GM18858 (cell line): ENCODE results near the gene THAP12.

Experiments
- ATAC-seq: cut with Tn5 transposase; IDR thresholded peaks from one replicate; pipeline ENCODE4 v1.9.1; 2021; ENCODE audit not compliant: unreplicated experiment

The THAP12 gene

DNA sequence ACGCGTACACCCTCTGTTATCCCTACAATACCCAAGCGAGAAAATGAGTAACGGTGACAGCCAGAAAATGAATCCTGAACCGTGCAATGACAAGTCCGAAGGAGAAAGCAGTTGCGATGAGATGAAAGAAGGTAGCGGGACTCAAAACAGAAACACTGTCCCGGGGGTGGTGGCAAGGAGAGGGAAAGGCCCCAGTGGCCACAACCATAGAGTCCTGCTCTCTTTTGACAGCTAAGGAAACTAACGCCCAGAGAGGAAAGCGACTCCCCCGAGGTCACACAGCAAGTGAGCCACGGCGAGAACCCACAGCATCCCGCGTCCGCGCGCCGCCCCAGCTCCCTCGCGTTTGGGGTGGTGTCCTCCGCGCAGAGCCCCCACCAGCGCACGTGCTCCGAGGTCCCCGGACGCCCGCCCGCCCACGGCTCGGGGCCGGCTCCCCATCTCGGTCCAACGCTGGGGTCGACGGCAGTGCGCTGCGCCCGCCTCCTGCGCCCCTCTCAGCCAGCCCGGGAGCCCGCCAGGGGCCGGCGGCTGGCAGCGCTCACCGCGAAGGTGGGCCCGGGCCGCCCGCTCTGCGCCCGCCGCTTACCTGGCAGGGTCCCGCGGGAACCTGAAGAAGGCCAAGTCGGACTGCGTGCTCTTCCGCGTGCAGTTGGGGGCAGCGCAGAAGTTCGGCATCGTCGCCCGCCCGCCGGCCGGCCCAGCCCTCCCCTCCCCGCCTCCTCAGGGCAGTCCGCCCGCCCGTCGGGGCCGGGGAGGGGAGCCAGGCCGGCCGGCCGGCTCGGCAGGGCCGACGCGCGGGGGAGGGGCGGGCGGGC is 564 bp downstream of the THAP12 start:
- ATAC-seq = no peak

DNA sequence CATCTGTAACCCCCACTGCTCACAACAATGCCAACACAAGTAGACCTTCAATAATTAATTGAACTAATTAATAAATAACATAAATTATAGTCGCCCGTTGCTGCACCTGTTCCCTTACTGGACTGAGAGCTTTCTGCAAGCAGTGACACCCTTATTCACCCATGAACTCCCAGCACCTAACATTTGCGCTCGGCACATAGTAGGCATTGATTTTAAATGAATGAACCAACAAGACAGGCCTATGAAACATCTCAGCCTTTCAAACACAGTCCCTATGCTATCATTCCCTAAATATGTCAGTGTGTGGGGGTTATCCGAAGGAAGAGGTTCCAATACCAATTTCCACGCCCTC is 1.1 kb downstream of the THAP12 start:
- ATAC-seq = no peak

DNA sequence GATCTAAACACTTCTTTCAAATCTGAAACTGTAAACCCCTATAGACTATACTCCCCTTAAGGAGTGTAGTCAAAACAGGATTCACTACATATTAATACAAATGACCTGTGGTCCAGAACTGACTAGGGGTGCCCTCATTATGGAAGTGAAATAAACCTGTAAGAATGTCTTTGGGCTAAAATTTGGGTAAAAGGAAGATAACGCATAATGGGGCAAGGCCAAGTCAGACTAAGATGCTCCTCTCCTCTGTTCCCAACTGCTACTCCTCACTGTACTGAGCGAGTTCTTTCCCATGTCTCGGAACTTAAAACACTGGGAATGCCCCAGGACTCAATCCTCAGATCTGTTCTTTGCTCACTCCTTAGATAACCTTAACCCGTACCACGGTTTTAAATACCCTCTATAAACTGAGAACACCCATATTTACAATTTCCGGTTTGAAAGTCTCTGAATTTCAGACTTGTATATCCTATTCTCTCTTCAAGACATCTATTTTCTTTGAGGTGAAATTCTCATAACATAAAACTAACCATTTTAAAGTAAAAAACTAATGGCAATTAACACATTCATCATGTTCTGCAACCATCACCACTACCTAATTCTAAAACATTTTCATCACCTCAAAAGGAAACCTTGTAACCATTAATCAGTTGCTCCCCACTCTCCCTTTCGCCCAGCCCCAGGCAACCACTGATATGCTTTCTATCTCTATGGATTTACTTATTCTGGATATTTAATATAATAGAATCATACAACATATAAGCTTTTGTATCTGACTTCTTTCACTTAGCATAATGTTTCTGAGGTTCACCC is 4.0 kb downstream of the THAP12 start:
- ATAC-seq = peak; percentile 25

DNA sequence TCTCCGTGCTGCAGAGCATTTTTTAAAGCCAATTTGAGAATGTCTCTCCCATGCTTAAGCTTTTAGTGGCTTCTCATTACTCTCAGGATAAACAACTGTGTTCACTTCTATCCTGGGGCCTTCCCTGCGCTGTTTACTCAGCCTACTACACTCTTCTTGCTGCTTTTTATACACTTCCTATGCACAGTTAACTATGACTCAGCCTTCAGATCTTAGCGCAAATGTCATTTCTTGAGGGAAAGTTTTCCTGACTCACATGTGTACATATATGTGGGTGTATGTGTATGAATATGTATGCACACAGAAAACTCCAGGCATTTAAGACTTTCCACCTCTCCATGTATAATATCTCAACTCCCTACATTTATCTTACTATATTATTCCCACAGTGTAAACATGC is 9.8 kb downstream of the THAP12 start:
- no peak for ATAC-seq

DNA sequence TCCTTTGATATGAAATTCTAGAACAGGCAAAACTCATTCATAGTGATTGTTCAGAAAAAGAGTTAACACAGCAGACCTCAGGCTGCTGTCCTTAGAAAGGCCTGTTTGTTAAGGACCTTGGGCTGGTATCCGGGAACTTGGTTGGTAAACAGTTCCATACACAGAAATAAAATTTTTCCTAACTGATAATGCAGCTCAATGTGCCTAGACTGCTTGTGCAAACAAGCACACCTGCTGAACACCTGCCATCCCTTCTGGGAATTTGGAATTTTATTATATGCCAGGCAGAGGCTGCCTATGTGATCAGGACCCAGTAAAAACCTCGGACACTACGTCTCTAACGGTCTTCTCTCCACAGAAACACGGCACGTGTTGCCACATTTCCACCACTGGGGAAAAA is 11.5 kb downstream of the THAP12 start:
- ATAC-seq = no peak

DNA sequence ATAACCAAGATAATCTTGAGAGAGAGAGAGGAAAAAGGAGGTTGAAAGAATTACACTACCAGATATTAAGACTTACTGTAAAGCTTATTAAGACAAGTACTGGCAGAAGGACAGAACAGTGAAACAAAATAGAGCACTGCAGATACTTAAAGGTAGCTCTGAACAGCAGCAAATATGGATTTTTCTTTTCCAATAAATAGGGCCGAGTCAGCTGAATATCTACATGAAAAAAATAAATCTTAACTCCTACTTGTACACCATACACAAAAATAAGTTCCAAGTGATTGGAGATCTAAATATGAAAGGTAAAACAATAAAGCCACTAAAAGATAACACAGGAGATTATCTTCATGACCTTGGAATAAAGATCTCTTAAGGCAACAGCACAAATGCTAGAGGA is 12.4 kb downstream of the THAP12 start:
- ATAC-seq = no peak

DNA sequence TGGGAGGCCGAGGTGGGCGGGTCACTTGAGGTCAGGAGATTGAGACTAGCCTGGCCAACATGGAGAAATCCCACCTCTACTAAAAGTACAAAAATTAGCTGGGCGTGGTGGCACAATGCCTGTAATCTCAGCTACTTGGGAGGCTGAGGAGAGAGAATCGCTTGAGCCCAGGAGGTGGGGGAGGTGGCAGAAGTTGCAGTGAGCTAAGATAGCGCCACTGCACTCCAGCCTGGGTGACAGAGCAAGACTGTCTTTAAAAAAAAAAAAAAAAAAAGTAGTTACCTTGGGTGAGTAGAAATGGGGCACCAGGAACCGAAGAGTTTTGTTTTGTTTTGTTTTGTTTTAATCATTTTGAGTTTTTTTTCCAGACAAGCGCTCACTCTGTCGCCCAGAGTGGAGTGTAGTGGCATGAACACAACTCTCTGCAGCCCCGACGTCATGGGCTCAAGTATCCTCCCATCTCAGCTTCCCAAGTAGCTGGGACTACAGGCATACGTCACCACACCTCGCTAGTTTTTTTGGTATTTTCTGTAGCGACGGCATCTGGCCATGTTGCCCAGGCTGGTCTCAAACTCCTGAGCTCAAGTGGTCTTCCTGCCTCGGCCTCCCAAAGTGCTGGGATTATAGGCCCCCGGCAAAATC is 15.8 kb downstream of the THAP12 start:
- no peak for ATAC-seq

DNA sequence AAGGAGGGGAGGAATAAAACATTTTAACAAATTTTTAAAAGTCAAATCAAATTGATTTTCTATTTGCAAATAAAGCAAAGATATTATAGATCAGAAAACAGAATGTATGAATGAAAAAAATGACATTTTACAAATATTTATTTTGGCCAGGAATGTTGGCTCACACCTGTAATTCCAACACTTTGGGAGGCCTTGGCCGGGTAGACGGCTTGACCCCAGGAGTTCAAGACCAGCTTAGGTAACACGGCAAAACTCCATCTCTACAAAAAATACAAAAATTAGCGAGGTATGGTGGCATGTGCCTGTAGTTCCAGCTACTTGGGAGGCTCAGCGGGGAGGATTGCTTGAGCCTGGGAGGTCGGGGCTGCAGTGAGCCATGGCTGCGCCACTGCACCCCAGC is 18.2 kb downstream of the THAP12 start:
- no peak for ATAC-seq

DNA sequence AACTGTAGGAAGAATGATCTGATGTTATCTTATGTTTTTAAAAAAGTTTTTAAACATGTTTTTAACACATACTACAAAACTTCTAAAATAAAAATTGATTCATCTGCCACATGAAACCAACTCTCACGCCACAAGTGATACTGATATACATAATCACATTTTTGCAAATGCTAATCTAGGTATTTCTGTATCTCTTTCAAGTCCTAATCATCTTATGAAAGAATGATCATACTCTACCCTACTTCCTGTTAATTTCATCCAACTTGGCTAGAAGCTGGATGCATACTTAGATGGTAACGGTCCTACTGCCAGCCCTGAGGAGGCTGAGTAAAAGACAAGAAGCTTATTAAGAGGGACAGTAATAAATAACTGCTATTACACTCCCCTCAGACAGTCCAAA is 19.2 kb downstream of the THAP12 start:
- ATAC-seq = no peak

DNA sequence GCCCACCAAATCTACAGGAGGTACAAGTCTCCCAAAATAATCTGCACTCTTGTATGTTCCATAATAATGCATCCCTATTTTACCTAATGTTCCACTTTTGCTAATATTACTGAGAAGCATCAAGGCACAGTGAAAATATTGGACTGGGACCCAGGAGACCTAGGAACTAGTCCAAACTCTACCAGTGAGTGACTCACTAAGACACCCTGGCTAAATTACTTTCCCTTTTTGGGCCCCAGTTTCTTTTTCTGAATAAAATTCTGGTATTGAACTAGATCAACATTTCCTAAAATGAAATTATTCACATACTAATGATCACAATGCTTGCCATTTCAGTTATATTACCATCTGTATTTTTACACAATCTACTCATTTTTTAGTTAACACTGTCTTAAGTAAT is 19.6 kb downstream of the THAP12 start:
- no peak for ATAC-seq

DNA sequence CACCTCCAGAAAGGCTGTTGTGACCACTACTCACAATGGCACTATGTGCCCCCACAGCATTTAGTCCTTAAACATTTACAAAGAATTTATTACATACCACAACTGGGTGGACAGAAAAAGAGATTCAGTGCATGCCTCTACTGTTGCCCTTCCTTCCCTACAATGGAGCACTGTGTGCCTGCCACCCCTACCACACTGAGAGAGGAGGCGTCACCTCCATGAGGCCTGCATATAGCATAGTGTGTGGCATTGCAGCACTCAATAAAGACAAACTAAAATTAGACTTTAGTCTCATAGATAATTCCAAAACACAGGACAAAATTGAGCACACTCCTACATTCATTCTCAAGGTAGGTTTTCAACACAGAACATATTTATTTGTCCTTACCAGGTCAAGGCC is 25.8 kb downstream of the THAP12 start:
- ATAC-seq = no peak

DNA sequence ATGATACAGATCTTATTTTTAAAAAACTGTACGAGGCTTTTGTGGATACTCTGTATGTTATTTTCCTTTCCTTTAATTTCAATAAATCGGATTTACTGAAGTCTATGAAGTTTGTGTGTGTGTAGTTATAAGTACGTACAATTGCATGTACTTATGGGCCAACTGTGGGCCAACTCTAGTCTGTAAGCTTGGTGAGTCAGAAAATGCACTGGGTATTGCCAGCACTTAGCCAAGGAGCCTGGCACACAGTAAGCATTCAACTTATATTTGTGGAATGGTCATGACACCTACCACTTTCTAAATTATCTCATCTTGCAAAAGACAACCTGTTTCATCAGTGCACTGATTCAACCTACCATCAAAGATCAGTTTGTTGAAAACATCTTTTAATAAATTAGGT is 32.6 kb downstream of the THAP12 start:
- ATAC-seq = no peak

DNA sequence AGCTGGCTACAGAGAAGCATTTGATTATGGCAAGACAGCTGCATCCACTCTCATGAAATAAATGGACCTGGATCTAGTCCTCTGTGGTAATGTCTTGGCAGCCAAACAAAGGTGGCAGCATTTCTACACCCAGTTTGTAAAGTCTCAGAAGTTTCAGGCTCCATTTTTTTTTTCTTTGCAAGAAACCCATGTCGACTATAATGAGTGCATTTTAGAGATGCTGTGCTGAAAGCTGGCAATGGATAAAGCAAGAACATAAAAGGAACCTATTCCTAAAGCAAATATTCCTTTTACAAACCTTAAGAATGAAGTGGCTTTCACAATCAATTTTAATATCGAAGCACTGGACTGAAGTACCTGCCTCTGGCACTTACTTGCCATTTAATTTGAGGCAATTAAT is 33.5 kb downstream of the THAP12 start:
- no peak for ATAC-seq

DNA sequence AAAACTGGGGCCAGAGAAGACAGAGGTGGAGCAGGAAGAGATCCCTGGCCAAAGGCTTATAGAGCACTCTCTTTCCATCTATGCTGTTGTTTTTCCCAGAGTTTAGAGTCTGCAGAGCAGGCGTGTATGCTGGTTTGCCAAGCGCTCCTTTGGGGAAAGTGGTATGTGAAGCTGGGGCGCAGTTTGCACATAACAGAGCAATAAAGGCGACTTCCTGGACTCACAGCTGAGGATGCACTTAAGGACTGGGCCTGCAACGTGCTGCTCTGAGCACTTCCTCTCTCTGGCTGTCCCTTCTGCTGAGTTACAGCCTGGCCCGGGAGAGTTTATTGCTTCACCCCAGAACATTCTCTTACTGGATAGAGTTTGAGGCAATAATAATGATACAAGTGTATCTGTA is 41.7 kb downstream of the THAP12 start:
- no peak for ATAC-seq

DNA sequence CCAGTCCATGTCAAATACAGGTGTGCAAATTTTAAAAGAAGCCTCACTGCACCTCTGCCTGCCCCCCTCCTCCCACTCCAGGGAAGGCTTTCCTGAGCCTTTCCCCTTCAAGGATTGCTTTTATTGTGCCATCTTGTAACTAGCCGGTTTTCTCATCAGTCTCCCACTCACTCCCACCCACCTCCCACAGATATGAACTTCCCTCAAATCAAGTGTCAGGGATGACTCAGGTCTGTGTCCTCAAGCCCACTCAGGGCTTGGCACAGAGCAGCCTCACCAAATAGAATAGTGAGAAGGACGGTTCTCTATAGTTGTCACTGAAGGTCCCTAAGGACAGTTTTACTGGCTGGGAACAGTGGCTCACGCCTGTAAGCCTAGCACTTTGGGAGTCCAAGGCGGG is 43.0 kb downstream of the THAP12 start:
- no peak for ATAC-seq

DNA sequence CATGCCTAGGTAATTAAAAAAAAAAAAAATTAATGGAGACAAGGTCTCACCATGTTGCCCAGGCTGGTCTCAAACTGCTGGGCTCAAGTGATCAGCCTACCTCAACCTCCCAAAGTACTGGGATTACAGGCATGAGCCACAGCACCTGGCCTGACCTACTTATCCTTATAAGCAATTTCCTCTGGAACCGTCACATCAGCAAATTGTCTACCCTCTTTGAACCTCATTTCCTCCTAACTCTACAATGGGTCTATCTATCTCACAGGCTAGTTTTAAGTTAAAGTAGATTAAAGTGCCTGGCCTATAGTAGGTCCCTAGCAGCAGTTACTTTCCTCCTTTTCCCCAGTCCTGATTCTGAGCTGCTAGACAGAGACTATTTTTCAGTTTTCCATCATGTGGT is 43.5 kb downstream of the THAP12 start:
- ATAC-seq = no peak

DNA sequence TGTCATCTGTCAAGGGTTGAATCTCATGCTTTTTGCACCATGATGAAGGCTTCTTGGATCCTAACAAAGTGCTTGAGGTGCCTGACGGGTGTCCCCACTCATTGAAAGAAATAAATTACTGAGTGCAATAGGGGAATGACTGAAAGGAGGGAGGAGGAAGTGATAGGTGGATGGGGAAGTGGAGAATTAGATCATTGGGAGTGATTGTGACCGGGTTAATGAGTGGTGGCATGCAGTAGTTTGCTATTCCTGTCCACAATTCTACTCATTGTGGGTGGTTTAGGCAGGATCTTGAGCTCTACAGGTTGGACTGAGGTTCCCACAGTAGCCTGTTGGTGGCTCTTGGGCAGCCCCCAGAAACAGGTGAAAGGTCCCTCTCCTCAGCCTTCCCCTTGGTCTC is 44.3 kb downstream of the THAP12 start:
- ATAC-seq = no peak

DNA sequence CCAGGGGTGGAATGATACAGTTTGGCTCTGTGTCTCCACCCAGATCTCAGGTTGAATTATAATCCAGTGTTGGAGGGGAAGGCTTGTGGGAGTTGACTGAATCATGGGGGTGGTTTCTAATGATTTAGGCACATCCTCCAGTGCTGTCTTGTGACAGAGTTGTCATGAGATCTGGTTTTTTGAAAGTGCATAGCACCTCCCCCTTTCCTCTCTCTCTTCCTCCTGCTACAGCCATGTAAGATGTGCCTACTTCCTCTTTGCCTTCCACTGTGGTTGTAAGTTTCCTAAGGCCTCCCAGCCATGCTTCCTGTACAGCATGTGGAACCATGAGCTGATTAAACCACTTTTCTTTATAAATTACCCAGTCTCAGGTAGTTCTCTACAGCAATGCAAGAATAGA is 45.1 kb downstream of the THAP12 start:
- ATAC-seq = no peak

DNA sequence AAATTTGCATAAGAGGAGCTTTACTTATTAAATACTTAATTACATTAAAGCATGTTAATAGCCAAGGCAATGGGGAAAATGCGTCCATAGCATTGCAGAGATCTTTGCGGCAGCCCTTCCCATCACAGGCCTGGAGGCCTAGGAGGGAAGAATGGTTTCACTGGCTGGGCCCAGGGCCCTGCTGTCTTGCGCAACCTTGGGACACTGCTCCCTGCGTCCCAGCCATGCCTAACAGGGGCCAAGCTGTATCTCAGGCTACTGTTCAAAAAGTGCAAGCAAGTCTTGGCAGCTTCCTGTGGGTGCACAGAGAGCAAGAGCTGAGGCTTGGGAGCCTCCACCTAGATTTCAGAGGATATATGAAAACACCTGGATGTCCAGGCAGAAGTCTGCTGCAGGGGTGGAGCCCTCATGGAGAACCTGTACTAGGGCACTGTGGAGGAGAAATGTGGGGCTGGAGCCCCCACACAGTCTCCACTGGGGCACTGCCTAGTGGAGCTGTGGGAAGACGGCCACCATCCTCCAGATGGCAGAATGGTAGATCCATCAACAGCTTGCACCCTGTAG is 46.0 kb downstream of the THAP12 start:
- ATAC-seq = no peak

DNA sequence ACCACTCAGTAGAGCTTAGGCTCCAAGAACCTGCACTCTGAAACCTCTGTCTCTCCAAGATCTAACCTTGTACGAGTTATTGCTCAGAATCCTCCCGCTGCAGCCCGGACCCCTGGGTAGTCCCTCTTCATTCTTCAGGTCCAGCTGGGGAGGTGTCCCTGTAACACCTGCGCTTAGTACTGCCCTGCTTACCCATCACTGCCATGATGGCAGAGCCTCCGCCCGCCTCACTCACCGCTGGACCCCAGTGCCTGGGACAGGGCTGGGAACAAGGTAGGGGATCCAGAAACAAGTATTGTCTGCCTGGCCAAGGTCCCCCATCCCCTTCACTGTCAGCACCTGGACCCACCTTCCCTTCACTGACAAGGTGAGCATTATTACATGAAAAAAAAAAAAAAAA is 50.3 kb downstream of the THAP12 start:
- no peak for ATAC-seq

DNA sequence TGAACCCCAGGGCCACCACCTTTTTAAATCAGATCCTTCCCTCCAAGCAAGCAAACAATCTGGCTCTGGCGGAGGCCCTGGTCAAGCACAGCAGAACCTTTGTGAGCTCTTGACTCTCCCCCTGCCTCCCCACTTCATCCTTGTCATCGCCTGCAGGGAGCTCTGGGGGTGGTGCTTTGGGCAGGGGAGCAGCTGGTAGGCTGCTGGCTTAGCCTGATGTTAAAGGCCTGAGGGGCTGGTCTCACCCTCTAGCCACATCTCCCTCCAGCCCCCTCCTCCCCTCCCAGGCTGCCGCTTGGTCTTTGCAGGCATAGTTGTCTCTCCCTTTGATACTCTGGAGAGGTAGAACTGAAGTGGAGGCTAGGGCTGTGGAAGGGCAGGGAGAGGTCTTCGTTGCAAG is 50.9 kb downstream of the THAP12 start:
- ATAC-seq = no peak
